Liver (tissue), 3 donors: ENCODE data around the gene ALDH3A1.

ENCODE experiments used
- ATF3 ChIP-seq: IDR thresholded peaks from 2 replicates; pipeline ENCODE4 v1.6.1; 2016; ENCODE audit warnings: antibody characterized with exemption
- EGR1 ChIP-seq, 2 donors: IDR thresholded peaks; 2 replicates each; pipeline ENCODE4 v1.6.1; 2016 to 2018; ENCODE audit warnings: antibody characterized with exemption in 2 of 2, low read depth in 2 of 2
- GABPA ChIP-seq, 2 donors: IDR thresholded peaks in 1 of 2; conservative IDR thresholded peaks in 1 of 2; 2 replicates each; pipeline ENCODE4 v1.6.1; 2016; ENCODE audit warnings: antibody characterized with exemption in 2 of 2, mild to moderate bottlenecking in 1 of 2, moderate library complexity in 1 of 2
- RAD21 ChIP-seq, 2 donors: IDR thresholded peaks; 2 replicates each; pipeline ENCODE4 v1.6.1; 2016; ENCODE audit warnings: antibody characterized with exemption in 2 of 2, mild to moderate bottlenecking in 2 of 2
- REST ChIP-seq: IDR thresholded peaks from 2 replicates; pipeline ENCODE4 v1.6.1; 2016; ENCODE audit warnings: antibody characterized with exemption, mild to moderate bottlenecking
- RXRA ChIP-seq, 2 donors: IDR thresholded peaks; 2 replicates each; pipeline ENCODE4 v1.6.1; 2017 to 2018; ENCODE audit warnings: antibody characterized with exemption in 2 of 2, mild to moderate bottlenecking in 1 of 2
- SP1 ChIP-seq: IDR thresholded peaks from 2 replicates; pipeline ENCODE4 v1.6.1; 2018; ENCODE audit warnings: antibody characterized with exemption, mild to moderate bottlenecking
- YY1 ChIP-seq: IDR thresholded peaks from 2 replicates; pipeline ENCODE4 v1.6.1; 2016; ENCODE audit warnings: antibody characterized with exemption, mild to moderate bottlenecking
- ZBTB33 ChIP-seq: IDR thresholded peaks from 2 replicates; pipeline ENCODE4 v1.6.1; 2016; ENCODE audit warnings: antibody characterized with exemption
- TF ChIP-seq, protein P1 (sequence below): fragments of 150-350 bp; IDR thresholded peaks from 2 replicates; pipeline ENCODE4 v1.5.1; 2017; ENCODE audit warnings: improper control_type of control experiment, low read depth, low read length; ENCODE audit not compliant: missing input control
- donor health status: healthy.
- donor health status: healthy.

- TF ChIP-seq SP1 (no peak), REST (no peak), ATF3 (no peak), GABPA (IDR thresholded peaks at IDR 0.05 in 1 of 2, conservative IDR thresholded peaks at IDR 0.05 in 1 of 2) (no peak), RAD21 (IDR thresholded peaks at IDR 0.05) (no peak), ZBTB33 (no peak), YY1 (no peak), EGR1 (IDR thresholded peaks at IDR 0.05; ENCODE audit: low read depth in 2 of 2) (no peak), RXRA (IDR thresholded peaks at IDR 0.05) (no peak)
- TF ChIP-seq, protein P1, sequence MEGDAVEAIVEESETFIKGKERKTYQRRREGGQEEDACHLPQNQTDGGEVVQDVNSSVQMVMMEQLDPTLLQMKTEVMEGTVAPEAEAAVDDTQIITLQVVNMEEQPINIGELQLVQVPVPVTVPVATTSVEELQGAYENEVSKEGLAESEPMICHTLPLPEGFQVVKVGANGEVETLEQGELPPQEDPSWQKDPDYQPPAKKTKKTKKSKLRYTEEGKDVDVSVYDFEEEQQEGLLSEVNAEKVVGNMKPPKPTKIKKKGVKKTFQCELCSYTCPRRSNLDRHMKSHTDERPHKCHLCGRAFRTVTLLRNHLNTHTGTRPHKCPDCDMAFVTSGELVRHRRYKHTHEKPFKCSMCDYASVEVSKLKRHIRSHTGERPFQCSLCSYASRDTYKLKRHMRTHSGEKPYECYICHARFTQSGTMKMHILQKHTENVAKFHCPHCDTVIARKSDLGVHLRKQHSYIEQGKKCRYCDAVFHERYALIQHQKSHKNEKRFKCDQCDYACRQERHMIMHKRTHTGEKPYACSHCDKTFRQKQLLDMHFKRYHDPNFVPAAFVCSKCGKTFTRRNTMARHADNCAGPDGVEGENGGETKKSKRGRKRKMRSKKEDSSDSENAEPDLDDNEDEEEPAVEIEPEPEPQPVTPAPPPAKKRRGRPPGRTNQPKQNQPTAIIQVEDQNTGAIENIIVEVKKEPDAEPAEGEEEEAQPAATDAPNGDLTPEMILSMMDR, result no peak
Observed at GRCh38 chr17:19770985-19771735, 23.1 kb upstream of the ALDH3A1 start.
